ENCODE results near the gene FBXO28.
"Not testable (repeated sequence)": the region's sequence is repeated elsewhere in the genome, so short reads cannot be mapped to it uniquely, and the experiment has no call there.

The FBXO28 gene

DNA sequence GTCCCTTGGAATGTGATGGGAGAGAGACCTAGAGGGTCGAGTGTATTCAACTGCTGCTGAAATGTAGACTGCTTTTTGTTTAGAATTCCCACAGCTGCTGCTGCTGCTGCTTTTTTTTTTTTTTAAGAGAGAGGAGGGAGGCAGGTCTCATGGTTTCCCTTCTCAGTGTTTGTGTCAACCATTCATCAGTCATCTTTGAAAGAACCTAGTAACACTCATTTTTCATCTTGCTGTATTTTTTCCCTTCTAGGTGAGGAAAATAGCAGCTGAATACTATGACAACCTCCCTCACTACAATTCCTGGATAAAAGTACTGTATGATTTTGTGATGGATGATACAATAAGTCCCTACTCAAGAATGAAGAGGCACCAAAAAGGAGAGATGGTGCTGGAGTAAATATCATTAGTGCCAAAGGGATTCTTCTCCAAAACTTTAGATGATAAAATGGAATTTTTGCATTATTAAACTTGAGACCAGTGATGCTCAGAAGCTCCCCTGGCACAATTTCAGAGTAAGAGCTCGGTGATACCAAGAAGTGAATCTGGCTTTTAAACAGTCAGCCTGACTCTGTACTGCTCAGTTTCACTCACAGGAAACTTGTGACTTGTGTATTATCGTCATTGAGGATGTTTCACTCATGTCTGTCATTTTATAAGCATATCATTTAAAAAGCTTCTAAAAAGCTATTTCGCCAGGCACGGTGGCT, 78.3 kb downstream of the FBXO28 start:
- no peak for DNase-seq

DNA sequence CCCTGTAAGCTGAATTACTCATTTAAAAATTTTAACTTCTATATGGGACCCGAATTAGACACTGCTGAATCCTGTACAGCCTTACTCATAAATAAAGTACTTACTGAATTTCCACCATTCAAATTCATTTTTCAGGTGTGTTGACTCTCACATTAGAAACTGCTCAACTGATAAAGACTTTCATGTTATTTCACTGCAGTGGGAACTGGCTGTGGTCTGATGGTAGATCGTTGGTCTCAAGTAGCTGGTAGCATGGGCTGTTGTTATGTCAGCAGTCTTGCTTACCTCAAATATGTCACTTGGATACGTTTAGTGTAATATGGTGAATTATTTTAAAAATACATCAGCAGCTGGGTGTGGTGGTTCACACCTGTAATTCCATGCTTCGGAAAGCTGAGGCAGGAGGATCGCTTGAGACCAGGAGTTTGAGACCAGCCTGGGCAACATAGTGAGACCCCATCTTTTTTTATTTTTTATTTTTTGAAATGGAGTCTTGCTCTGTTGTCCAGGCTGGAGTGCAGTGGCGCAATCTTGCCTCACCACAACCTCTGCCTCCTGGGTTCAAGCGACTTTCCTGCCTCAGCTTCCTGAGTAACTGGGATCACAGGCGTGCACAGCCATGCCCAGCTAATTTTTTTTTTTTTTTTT, 79.5 kb downstream of the FBXO28 start:
- no peak for DNase-seq

DNA sequence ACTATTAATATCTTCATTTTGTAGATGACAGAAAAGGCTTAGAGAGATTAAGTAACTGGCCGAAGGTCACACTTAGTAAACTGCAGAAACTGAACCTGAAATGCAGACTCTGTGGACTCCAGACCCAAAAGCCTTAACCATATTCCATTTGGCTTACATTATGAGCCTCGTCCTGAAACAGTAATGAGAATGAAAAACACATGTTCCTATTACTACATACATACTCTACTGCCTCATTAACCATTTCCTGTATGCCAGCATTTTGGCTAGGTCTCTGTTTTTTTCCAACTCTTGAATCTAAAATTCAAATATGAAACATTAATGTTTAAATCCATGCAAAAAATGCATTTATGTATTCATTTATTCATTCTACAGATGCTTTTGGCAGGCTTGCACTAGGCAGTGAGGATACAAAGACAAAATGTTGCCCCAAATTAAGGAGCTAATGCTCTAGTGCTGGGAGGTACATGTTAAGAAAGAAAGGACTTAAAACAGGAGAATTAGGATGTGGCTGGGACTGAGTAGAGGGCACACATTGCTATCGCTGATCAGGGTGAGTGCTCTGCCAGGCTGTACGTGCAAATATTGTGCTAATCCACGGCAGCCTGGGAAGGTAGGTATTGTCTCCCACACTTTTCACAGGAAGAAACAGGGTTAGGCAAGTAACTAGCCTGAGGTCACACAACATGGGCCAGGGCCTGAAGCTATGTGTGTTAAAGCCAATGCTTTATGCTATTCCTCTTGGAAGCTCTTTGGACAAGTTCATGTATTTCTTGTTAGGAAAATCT, 83.1 kb downstream of the FBXO28 start:
- no peak for DNase-seq

DNA sequence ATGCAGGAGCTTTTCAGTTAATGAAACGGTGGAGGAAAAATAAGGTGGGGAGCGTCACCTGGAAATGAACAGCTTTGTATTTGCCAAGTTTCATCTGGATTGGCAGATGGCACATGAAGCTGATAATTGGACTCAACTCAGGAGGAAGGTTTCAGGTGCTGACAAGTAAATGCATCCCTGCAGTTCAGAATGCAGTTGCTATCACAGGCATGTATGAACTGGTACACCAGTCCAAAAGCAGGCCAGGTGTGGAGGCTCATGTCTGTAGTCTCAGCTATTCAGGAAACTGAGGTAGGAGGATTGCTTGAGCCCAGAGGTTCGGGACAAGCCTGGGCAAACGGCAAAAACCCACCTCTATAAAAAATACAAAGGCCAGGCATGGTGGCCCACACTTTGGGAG, 84.7 kb downstream of the FBXO28 start:
- DNase-seq: no peak

DNA sequence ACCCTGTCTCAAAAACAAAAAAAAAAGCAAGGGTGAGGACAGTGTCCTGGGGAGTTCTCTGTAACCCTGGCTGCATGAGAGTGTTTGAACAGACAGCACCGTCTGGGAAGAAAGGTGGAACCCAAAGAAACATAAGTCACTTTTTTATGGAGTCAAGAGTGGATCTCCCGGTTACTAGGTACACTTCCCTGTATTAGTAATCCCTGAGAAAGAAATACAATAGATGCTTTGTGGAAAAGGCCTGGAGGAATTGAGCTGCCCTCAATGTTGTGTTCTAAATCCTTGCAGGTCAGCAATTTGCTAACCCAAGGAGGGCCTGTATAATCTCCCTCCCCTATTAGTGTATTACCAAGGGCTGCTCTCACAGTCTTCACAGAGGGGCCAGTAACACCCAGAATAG, 85.8 kb downstream of the FBXO28 start:
- no peak for DNase-seq

DNA sequence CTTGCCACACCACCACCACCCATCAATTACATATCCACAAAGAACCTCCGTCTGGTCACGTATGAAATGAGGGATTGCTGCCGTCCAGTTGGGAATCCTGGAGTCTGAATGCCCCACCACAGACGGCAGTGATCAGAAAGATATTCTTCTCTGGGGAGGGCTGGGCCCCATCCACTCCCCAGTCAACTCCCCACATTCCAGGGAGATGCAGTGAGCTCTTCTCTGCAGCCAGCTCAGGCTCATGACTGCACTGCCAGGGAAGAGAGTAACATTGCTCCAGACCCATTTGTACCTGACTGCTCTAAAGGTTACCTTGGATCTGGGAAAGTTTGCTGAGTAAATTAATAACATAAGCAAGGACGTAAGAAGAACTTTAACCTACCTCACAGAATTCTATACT, 87.5 kb downstream of the FBXO28 start:
- DNase-seq: no peak

DNA sequence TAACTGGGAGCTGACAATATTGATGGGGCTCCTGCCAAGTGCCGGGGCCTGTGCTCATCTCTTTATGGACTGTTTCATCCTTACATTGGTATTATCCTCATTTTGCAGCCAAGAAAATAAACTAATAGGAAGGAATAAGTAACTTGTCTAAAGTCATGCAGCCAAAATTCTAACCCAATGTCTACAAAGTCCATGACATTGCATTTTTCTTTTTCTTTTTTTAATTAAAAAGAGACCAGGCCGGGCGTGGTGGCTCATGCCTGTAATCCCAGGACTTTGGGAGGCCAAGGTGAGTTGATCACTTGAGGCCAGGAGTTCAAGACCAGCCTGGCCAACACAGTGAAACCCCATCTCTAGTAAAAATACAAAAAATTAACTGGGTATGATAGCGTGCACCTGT, 87.9 kb downstream of the FBXO28 start:
- no peak for DNase-seq

DNA sequence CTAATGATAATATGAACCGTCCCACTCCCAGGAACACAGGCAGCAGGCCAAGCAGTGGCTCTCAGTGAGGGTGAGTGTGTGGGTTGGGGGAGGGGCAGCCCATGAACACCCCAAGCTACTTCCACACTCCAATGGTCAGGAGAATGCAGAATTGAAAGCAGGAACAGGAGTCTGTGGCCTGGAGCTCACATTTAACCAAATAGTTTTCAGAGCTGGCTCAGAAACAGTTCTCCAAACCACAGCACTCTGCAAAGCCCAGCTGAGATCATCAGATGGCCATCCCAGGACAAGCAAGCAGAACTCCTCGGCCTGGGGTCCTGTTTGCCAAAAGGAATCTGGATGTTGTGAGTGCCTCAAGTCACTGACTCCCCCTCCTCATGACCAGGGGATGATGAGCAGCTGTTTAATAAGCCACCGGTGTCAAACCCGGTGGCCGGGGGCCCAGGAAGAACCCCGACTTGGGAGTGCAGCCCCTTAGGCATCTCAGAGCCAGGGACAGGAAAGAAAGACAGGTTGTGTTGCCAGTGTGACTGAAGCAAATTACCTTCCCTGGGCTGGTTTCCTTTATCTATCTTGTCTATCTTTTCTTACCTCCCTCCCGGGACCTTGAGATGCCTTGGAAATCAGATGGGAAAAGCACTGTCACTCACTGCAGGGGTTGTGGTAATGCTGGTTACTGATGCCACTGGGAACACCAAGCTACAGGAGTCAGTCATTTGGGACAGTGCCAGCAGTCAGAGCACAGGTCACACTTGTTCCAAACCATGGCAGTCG, 89.5 kb downstream of the FBXO28 start:
- DNase-seq: peak; percentile 88

DNA sequence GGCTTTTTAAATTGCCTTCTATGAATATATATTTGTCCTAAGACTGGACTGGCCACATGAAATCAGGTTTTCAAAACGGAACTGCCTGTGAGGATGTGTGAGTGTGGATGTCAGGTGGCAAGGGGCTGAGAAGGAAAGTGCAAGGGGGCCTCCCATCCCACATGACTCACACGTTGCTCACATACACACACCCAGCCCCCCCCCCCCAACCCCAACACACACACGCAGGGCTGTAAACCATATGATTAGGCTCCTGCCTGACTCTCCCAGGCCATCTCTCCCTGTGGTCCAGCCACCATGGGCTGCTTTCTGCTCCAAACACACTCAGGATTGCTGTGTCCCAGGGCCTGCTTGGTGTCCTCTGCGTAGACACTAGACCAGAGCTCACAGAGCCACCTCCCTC, 91.5 kb downstream of the FBXO28 start:
- peak; percentile 75 for DNase-seq

DNA sequence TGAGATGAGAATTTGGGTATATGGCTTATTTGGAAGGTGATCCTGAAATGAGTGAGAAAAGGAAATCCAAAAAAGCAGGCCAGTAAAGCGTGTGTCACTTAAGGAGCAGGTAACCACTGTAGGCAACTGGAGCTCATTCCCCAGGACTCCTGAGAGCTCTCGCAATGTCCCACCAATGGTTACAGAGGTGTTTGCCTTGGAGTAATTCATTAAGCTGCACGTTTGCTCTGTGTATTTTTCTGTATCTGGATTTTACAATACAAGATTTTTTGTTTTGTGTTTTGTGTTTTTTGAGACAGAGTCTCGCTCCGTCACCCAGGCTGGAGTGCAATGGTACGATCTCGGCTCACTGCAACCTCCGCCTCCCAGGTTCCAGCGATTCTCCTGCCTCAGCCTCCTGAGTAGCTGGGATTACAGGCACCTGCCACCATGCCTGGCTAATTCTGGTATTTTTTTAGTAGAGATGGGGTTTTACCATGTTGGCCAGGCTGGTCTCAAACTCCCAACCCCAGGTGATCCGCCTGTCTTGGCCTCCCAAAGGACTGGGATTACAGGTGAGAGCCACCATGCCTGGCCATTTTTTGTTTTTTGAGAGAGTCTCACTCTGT, 92.1 kb downstream of the FBXO28 start:
- DNase-seq: not testable (repeated sequence)

DNA sequence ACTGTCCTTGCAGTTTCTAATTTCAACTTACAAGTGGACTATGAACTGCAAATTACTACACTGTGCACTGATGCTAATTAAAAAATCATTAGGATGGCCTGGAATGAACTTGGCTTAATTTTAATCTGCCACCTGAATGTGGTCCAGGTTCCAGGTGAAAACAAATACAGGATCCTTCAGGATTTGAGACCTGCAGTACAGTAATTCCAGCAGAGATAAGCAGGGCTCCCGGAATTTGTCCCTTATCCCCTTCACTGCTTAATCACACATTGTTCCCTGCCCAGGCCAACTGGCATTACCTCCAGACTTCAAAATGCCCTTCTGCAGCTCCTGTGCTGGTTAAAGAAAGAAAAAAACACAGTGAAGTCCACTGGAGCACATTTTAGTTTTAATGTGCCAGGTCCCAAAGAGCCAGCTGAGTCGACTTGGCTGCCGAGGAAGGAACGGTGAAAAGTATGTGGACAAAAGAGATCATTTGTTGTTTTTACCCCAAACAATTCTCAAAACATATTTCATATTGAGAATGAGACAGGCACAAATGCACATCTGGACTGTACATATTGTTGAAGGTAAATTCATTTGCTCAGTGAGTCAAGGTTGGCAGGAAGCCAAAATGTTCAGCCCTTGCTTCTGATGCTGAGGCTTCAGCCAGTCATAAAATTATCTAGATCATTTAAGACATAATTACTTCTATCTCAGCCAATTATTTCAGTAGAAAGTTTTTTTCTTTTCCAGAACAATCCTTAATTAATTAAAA, 97.5 kb downstream of the FBXO28 start:
- no peak for DNase-seq
